Measurements from ENCODE around the gene RING1.

RING1 gene

DNA sequence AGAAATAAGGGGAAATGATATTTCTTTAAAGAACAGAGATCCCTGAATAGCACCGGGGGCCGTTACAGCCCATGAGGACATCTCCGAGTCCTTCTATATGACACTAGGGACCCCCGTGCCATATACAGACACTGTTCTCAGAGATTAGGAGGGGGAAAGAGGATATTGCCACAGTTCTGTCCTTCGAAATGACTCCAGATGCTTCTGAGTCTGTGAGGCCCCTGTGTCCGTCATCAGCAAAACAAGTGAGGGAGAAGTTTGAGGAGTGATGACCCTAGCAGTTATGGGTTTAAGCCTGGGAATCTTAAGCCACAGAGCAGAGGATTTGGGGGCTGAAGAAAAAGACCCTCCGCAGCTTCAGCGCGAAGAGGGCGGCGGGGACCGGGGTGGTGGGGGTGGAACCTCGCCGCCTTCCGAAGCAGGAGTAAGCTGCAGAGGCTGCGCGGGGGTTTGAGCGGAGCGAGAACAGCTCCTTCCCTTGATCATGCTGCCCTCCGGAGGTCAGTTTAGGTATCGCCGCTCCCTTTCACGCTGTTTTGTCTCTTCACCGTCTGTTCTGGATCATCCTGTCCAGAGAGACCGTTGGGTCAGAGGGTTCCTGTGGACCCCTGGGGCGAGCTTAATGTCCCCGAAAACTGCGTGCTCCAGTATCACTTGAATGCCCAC lies 39.8 kb downstream of the RING1 start:
- DNase-seq (ENCODE audit: low read depth in 2 of 2), result peak; percentile 90 to 92

GRCh38 chr6:33248643-33248931 lies 40.3 kb downstream of the RING1 start:
- DNase-seq (ENCODE audit: low read depth in 2 of 2), result no peak

GRCh38 chr6:33248932-33249731 lies 40.8 kb downstream of the RING1 start:
- DNase-seq (ENCODE audit: low read depth in 2 of 2), result peak; percentile 87

GRCh38 chr6:33249732-33250630 lies 41.7 kb downstream of the RING1 start:
- no peak for DNase-seq (ENCODE audit: low read depth in 2 of 2)

DNA sequence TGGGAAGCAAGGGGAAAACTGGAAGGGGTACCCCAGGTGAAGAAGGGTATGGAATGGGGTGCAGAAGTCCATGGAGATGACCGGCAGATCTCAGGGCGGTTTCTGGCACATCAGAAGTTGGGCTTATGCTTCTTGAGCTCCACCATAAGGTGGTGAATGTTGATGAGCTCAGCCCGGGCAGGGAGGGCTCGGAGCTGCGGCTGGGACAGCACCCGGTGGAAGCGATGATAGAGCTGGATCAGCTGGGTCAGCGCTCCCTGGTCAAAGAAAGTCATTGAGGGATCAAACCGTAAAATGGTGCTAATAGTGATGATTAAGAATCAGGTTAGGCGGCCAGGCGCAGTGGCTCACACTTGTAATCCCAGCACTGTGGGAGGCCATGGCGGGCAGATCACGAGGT lies 42.4 kb downstream of the RING1 start:
- no peak for DNase-seq (ENCODE audit: low read depth in 2 of 2)

DNA sequence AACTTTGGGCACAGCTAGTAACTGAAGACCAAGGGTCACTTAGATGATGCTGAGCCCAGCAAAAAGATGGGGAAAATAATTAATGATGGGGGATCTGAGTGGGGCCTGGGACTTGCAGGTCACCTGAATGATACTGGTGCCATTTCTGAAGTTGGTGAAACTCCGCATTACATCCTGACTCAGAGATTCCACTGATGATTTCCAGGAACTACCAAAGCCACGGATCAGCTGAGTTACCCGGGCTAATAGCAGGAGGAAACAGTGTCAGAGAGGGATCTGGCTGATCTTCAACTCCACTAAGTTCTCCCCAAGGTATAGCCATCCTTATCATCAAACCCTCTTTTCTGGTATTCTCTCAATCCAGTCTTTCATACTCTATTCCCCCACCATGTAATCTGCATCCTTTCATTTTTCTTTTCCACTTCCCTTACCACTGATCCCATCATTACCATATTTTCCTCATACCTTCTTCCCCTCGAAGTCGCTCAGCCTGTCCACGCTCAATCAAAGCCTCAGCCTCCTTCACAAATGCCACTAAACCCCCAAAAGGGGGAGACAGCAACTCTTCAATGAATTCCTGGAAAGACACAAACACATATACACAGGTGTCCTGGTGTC lies 43.2 kb downstream of the RING1 start:
- DNase-seq (ENCODE audit: low read depth in 2 of 2), result no peak

DNA sequence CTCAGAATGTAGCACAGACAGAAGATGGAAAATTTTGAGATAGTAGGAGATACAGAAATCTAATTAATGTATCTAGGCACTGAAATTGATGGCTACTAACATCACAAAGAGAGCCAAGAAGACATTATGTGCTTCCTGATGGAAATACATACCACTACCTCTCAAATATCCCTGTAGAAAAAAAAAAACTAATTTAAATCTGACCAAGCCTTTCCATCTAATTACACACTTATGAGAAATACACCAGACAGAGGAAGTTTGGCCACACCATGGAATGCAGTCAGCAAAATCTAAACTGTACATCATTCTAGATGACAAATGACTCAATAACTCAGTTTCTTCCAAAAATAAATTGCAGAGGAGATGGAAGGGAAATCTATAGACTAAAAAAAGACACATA lies 44.5 kb downstream of the RING1 start:
- no peak for DNase-seq (ENCODE audit: low read depth in 2 of 2)

DNA sequence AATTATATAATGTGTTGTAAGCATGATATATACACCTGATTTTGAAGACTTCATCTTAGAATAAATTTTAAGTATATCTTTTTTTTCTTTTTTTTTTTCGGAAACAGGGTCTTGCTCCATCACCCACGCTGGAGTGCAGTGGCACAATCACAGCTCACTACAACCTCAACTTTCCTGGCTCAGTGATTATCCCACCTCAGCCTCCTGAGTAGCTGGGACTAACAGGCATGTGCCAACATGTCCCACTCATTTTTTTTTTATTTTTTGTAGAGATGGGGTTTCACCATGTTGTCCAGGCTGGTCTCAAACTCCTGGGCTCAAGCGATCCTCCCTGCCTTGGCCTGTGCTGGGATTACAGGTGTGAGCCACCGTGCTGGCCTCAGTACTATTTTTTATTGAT lies 46.3 kb downstream of the RING1 start:
- DNase-seq (ENCODE audit: low read depth in 2 of 2), result no peak

GRCh38 chr6:33259032-33259431 lies 50.7 kb downstream of the RING1 start:
- no peak for DNase-seq (ENCODE audit: low read depth in 2 of 2)
